ENCODE data around the gene FAM53A. TPM values are rescaled to one million over a fixed set of nuclear protein-coding genes. Genes with fewer than 3 reads are reported as not detected.

The FAM53A gene
- total and polyA plus RNA-seq, 4 donors: 0.44 to 2.2 (median 0.97) TPM

GRCh38 chr4:1638873-1639272, 45.2 kb downstream of the FAM53A start:
- Histone ChIP-seq H3K4me3 (ENCODE audit: low read depth in 1 of 3, low read length in 3 of 3) (no peak overlapping the region), H3K36me3 (ENCODE audit: control insufficient read depth in 4 of 4, insufficient read depth in 3 of 4, low read depth in 1 of 4, low read length in 3 of 4) (no peaks in the 10 kb centered on the region), H3K9me3 (ENCODE audit: control insufficient read depth in 4 of 4, low read length in 3 of 4) (no peaks in the 10 kb centered on the region), H3K27me3 (ENCODE audit: control insufficient read depth in 4 of 4, insufficient read depth in 4 of 4, low read length in 3 of 4) (no peaks in the 10 kb centered on the region), H3K4me1 (ENCODE audit: control insufficient read depth in 4 of 4, insufficient read depth in 4 of 4, low read length in 3 of 4) (no peaks in the 10 kb centered on the region), H3K27ac (ENCODE audit: low read depth in 1 of 2, low read length in 2 of 2) (no peak overlapping the region), H3K9ac (ENCODE audit: low read depth in 1 of 2, low read length in 2 of 2) (no peak overlapping the region)
- no peak for TF ChIP-seq FOXA1 (IDR thresholded peaks at IDR 0.05)
- TF ChIP-seq CTCF (IDR thresholded peaks at IDR 0.05; ENCODE audit: low read depth, low read length, missing input control): no peak
- TF ChIP-seq YY1 (IDR thresholded peaks at IDR 0.05): no peak
- TF ChIP-seq ATF3 (IDR thresholded peaks at IDR 0.05): no peak
- TF ChIP-seq RXRA (IDR thresholded peaks at IDR 0.05): no peak
- TF ChIP-seq ZBTB33 (IDR thresholded peaks at IDR 0.05): no peak
- no peak for TF ChIP-seq GABPA (IDR thresholded peaks at IDR 0.05 in 1 of 2, conservative IDR thresholded peaks at IDR 0.05 in 1 of 2)
- no peak for TF ChIP-seq NR2F2 (IDR thresholded peaks at IDR 0.05)
- DNase-seq (ENCODE audit: low spot score): no peak
- WGBS: 89% methylated on average over 11 of the region's 11 CpGs

- no peak for DNase-seq (ENCODE audit: low spot score)
- WGBS: 95% methylated on average over 10 of the region's 10 CpGs
- Histone ChIP-seq H3K27me3 (ENCODE audit: control insufficient read depth in 4 of 4, insufficient read depth in 4 of 4, low read length in 3 of 4) (no peaks in the 10 kb centered on the region), H3K9me3 (ENCODE audit: control insufficient read depth in 4 of 4, low read length in 3 of 4) (no peaks in the 10 kb centered on the region), H3K9ac (ENCODE audit: low read depth in 1 of 2, low read length in 2 of 2) (no peak overlapping the region), H3K27ac (ENCODE audit: low read depth in 1 of 2, low read length in 2 of 2) (no peak overlapping the region), H3K4me1 (ENCODE audit: control insufficient read depth in 4 of 4, insufficient read depth in 4 of 4, low read length in 3 of 4) (no peaks in the 10 kb centered on the region), H3K36me3 (ENCODE audit: control insufficient read depth in 4 of 4, insufficient read depth in 3 of 4, low read depth in 1 of 4, low read length in 3 of 4) (no peaks in the 10 kb centered on the region), H3K4me3 (ENCODE audit: low read depth in 1 of 3, low read length in 3 of 3) (no peak overlapping the region)
- TF ChIP-seq MAX (IDR thresholded peaks at IDR 0.05) (no peak), RAD21 (IDR thresholded peaks at IDR 0.05) (no peak), RXRA (IDR thresholded peaks at IDR 0.05) (no peak), FOXA2 (IDR thresholded peaks at IDR 0.05) (no peak), FOXA1 (IDR thresholded peaks at IDR 0.05) (no peak), EGR1 (IDR thresholded peaks at IDR 0.05; ENCODE audit: low read depth in 2 of 2) (no peak), HNF4A (conservative IDR thresholded peaks at IDR 0.05) (no peak), NR2F2 (IDR thresholded peaks at IDR 0.05) (no peak), ATF3 (IDR thresholded peaks at IDR 0.05) (no peak), TAF1 (conservative IDR thresholded peaks at IDR 0.05) (no peak), HNF4G (IDR thresholded peaks at IDR 0.05) (no peak), GABPA (IDR thresholded peaks at IDR 0.05 in 1 of 2, conservative IDR thresholded peaks at IDR 0.05 in 1 of 2) (no peak), CTCF (IDR thresholded peaks at IDR 0.05; ENCODE audit: low read depth, low read length, missing input control) (no peak), SP1 (IDR thresholded peaks at IDR 0.05) (no peak)
Observed at GRCh38 chr4:1638272-1638598, 45.9 kb downstream of the FAM53A start.
